ENCODE measurements around the gene PREX1. TPM values are rescaled to one million over a fixed set of nuclear protein-coding genes. Genes with fewer than 3 reads are reported as not detected.

PREX1 gene
- total RNA-seq, 1 donor from 2014 or later, result 248 TPM

DNA sequence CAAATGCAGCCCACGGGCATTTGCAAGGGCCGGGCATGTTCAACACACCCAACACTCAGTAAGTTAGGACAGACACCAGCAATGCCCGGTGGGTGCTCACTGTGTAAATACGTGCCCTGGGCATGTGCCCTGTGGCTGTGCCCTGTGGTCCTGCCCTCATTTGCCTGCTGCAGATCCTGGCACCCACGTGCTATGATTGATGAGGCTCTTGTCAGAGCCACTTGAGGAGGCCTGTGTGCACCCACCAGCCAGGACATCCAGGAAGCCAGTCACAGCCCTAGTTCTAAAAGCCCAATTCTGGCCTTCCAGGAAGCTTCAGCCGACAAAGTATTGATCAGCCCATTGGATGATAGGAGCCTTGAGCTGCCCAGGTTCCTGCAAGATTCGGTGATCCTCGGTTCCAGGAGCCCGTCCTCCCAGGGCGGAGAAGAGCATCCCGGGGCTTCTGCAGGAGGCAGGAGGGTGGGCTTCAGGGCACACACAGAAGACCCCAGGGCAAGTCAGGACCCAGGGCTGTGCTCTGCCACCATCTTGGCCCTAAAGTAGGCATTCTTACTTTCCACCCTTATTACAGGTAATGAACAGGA is 223.9 kb downstream of the PREX1 start:
- Mint-ChIP-seq H3K4me3 (ENCODE audit: unreplicated experiment) (no peak overlapping the region), H3K27me3 (ENCODE audit: unreplicated experiment) (peaks cover 10% of the 10 kb centered on the region), H3K4me1 (ENCODE audit: unreplicated experiment) (no peaks in the 10 kb centered on the region), H3K27ac (ENCODE audit: unreplicated experiment) (no peak overlapping the region), H3K9me3 (ENCODE audit: unreplicated experiment) (no peaks in the 10 kb centered on the region), H3K36me3 (ENCODE audit: low read depth, unreplicated experiment) (no peaks in the 10 kb centered on the region)
- no peak for DNase-seq (ENCODE audit: low spot score)
- TF ChIP-seq CTCF (IDR thresholded peaks at IDR 0.05; ENCODE audit: unreplicated experiment), result no peak

- no peak for TF ChIP-seq CTCF (IDR thresholded peaks at IDR 0.05; ENCODE audit: unreplicated experiment)
- Mint-ChIP-seq H3K4me1 (ENCODE audit: unreplicated experiment) (no peaks in the 10 kb centered on the region), H3K27me3 (ENCODE audit: unreplicated experiment) (peaks cover 10% of the 10 kb centered on the region), H3K4me3 (ENCODE audit: unreplicated experiment) (no peak overlapping the region), H3K9me3 (ENCODE audit: unreplicated experiment) (no peaks in the 10 kb centered on the region), H3K27ac (ENCODE audit: unreplicated experiment) (no peak overlapping the region), H3K36me3 (ENCODE audit: low read depth, unreplicated experiment) (no peaks in the 10 kb centered on the region)
- DNase-seq (ENCODE audit: low spot score), result no peak
Observed at GRCh38 chr20:48603116-48603818, 224.5 kb downstream of the PREX1 start.

- Mint-ChIP-seq H3K4me1 (ENCODE audit: unreplicated experiment) (no peaks in the 10 kb centered on the region), H3K27ac (ENCODE audit: unreplicated experiment) (no peak overlapping the region), H3K4me3 (ENCODE audit: unreplicated experiment) (no peak overlapping the region), H3K27me3 (ENCODE audit: unreplicated experiment) (peaks cover 8% of the 10 kb centered on the region), H3K9me3 (ENCODE audit: unreplicated experiment) (no peaks in the 10 kb centered on the region), H3K36me3 (ENCODE audit: low read depth, unreplicated experiment) (no peaks in the 10 kb centered on the region)
- TF ChIP-seq CTCF (IDR thresholded peaks at IDR 0.05; ENCODE audit: unreplicated experiment), result no peak
- DNase-seq (ENCODE audit: low spot score), result no peak
Observed at GRCh38 chr20:48601798-48602197, 226.0 kb downstream of the PREX1 start.

DNA sequence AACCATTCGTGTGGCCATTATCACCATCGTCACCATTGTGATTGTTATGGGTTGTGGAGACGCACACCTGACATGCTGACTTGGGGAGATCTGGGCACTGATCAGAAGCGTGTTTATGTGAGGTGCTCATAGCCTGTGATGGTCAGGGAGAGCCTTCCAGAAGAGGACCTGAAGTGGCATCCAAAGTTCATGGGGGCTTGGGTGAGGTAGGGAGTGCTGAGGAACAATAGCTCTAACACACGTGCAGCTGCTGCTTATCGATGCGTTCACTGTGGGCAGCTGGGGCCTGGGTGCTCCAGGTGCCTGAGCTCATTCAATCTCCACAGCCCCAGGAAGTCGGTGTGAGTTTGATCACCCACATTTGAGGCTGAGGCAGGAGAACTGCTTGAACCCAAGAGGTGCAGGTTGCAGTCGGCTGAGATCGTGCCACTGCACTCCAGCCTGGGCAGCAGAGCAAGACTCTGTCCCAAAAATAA is 227.3 kb downstream of the PREX1 start:
- H3K36me3 Mint-ChIP-seq (ENCODE audit: low read depth, unreplicated experiment), result no peaks in the 10 kb centered on the region
- H3K9me3 Mint-ChIP-seq (ENCODE audit: unreplicated experiment), result no peaks in the 10 kb centered on the region
- no peak overlapping the region for H3K4me3 Mint-ChIP-seq (ENCODE audit: unreplicated experiment)
- H3K27ac Mint-ChIP-seq (ENCODE audit: unreplicated experiment), result no peak overlapping the region
- no peak for TF ChIP-seq CTCF (IDR thresholded peaks at IDR 0.05; ENCODE audit: unreplicated experiment)
- no peaks in the 10 kb centered on the region for H3K4me1 Mint-ChIP-seq (ENCODE audit: unreplicated experiment)
- H3K27me3 Mint-ChIP-seq (ENCODE audit: unreplicated experiment), result peaks cover 7% of the 10 kb centered on the region
- no peak for DNase-seq (ENCODE audit: low spot score)
